Testis (tissue), 3 donors: Measurements from ENCODE around the gene SNX10. TPM values are rescaled to one million over a fixed set of nuclear protein-coding genes. Genes with fewer than 3 reads are reported as not detected.

ENCODE experiments used
- DNase-seq: peaks from one replicate; pipeline ENCODE4 v3.0.0-alpha.2; 2019
- H3K27ac ChIP-seq, 2 donors: fragments of 200-600 bp; sonication (generic); one replicate each; pipeline ENCODE4 v1.5.1; 2019
- H3K27me3 ChIP-seq: fragments of 200-600 bp; sonication (generic); one replicate; pipeline ENCODE4 v1.5.1; 2019
- H3K36me3 ChIP-seq: fragments of 200-600 bp; sonication (generic); one replicate; pipeline ENCODE4 v1.5.1; 2017; ENCODE audit warnings: low read depth; ENCODE audit errors: missing control alignments
- H3K4me1 ChIP-seq: fragments of 200-600 bp; sonication (generic); one replicate; pipeline ENCODE4 v1.5.1; 2019
- H3K4me3 ChIP-seq, 2 donors: fragments of 200-600 bp; sonication (generic); one replicate each; pipeline ENCODE4 v1.5.1; 2017 to 2019
- H3K9me3 ChIP-seq: fragments of 200-600 bp; sonication (generic); one replicate; pipeline ENCODE4 v1.5.1; 2017
- CTCF ChIP-seq, 3 experiments: fragments of 450-650 bp in 2 of 3; fragments of 200-600 bp in 1 of 3; sonication (generic) in 1 of 3; IDR thresholded peaks; one replicate each; pipeline ENCODE4 v1.5.1; 2016 to 2019; ENCODE audit warnings: antibody characterized with exemption in 3 of 3, mild to moderate bottlenecking in 2 of 3, moderate library complexity in 1 of 3
- POLR2A ChIP-seq: fragments of 450-650 bp; IDR thresholded peaks from one replicate; pipeline ENCODE4 v1.6.1; 2017; ENCODE audit warnings: antibody characterized with exemption, mild to moderate bottlenecking, moderate library complexity
- WGBS, 2 donors: methylation state at CpG; one replicate each; pipeline ENCODE4 v1.1.5; 2018; 5-methylcytosine and 5-hydroxymethylcytosine counted together
- intact Hi-C: fragments of 100-400 bp; cut with DNase I; formaldehyde crosslinking; loops from one replicate; pipeline ENCODE4 v1.15.1; 2023; ENCODE audit warnings: low total_unique reads
- polyA plus RNA-seq: library from polyadenylated mRNA; stranded (reverse); fragments of 350-450 nt; fragmentation: Illumina TruSeq; extraction: RNeasy Lipid Tissue Mini Kit (QIAGEN cat#74804); gene quantifications from one replicate; pipeline ENCODE4 v1.2.3, GENCODE V29; 2014; ENCODE audit warnings: low read depth, low replicate concordance; ENCODE audit not compliant: insufficient read depth
- total RNA-seq, 2 donors: library from RNA; depleted of rRNA; stranded (reverse); fragments of >200 nt; gene quantifications; one replicate each; pipeline ENCODE4 v1.2.3, GENCODE V29; 2016

The SNX10 gene
- total and polyA plus RNA-seq, 3 donors from 2014 or later = 4.4 to 6.3 (median 5.6) TPM

GRCh38 chr7:26369593-26369992 lies 77.9 kb downstream of the SNX10 start:
- Histone ChIP-seq H3K4me3 (no peak overlapping the region), H3K27ac (no peak overlapping the region), H3K9me3 (no peaks in the 10 kb centered on the region), H3K27me3 (no peaks in the 10 kb centered on the region), H3K36me3 (no peaks in the 10 kb centered on the region), H3K4me1 (no peaks in the 10 kb centered on the region)
- TF ChIP-seq POLR2A = no peak
- TF ChIP-seq CTCF (IDR thresholded peaks at IDR 0.05) = peak; percentile 70 to 78 (median 76)
- intact Hi-C loops = loop anchor here (10.0 kb wide), 2 partner anchors 285 to 475 kb away; no protein-coding TSS in a partner anchor
- DNase-seq = peak; percentile 60
- WGBS, 2 donors = 18 to 27% methylated on average over 4 of the region's 4 CpGs

GRCh38 chr7:26370011-26370410 lies 78.3 kb downstream of the SNX10 start:
- Histone ChIP-seq H3K36me3 (no peaks in the 10 kb centered on the region), H3K27ac (no peak overlapping the region), H3K27me3 (no peaks in the 10 kb centered on the region), H3K4me1 (no peaks in the 10 kb centered on the region), H3K9me3 (no peaks in the 10 kb centered on the region), H3K4me3 (no peak overlapping the region)
- 66 to 89% methylated on average over 5 of the region's 5 CpGs for WGBS, 2 donors
- no peak for TF ChIP-seq CTCF (IDR thresholded peaks at IDR 0.05)
- TF ChIP-seq POLR2A = no peak
- no peak for DNase-seq
- intact Hi-C loops = loop anchor here (10.0 kb wide), 1 partner anchor 795 kb away; the partner anchor contains the start of gene HOXA9

GRCh38 chr7:26372249-26372648 lies 80.6 kb downstream of the SNX10 start:
- no peaks in the 10 kb centered on the region for H3K9me3 ChIP-seq
- intact Hi-C loops = loop anchor here (10.0 kb wide), 1 partner anchor 793 kb away; the partner anchor contains the start of gene HOXA9
- H3K4me1 ChIP-seq = no peaks in the 10 kb centered on the region
- H3K4me3 ChIP-seq = no peak overlapping the region
- H3K27me3 ChIP-seq = no peaks in the 10 kb centered on the region
- peak overlapping the region in 1 of 2 donors; percentile 70 for H3K27ac ChIP-seq
- DNase-seq = no peak
- WGBS, 2 donors = 76 to 78% methylated on average over 3 of the region's 3 CpGs
- H3K36me3 ChIP-seq = no peaks in the 10 kb centered on the region
- no peak for TF ChIP-seq CTCF (IDR thresholded peaks at IDR 0.05)
- TF ChIP-seq POLR2A = no peak

GRCh38 chr7:26372704-26373103 lies 81.0 kb downstream of the SNX10 start:
- no peaks in the 10 kb centered on the region for H3K9me3 ChIP-seq
- intact Hi-C loops = loop anchor here (10.0 kb wide), 1 partner anchor 792 kb away; the partner anchor contains the start of gene HOXA9
- no peaks in the 10 kb centered on the region for H3K27me3 ChIP-seq
- WGBS, 2 donors = 43 to 63% methylated on average over 2 of the region's 2 CpGs
- no peak for DNase-seq
- no peaks in the 10 kb centered on the region for H3K4me1 ChIP-seq
- H3K36me3 ChIP-seq = no peaks in the 10 kb centered on the region
- no peak overlapping the region for H3K4me3 ChIP-seq
- peak overlapping the region; percentile 17 to 70 for H3K27ac ChIP-seq
- TF ChIP-seq CTCF (IDR thresholded peaks at IDR 0.05) (no peak), POLR2A (no peak)
